KOPT-K1 (cell line): Measurements from ENCODE around the gene AGO3.

Experiments
- H3K27ac ChIP-seq: fragments of 200-600 bp; sonication (generic); 2 replicates; pipeline ENCODE4 v1.5.1; 2016; ENCODE audit warnings: antibody characterized with exemption, mild to moderate bottlenecking, low read depth, low read length; ENCODE audit not compliant: poor library complexity, severe bottlenecking
- H3K36me3 ChIP-seq: fragments of 200-600 bp; sonication (generic); 2 replicates; pipeline ENCODE4 v1.5.1; 2017; ENCODE audit warnings: antibody characterized with exemption, mild to moderate bottlenecking, low read length, moderate library complexity; ENCODE audit not compliant: insufficient read depth
- H3K9me3 ChIP-seq: fragments of 200-600 bp; sonication (generic); 2 replicates; pipeline ENCODE4 v1.5.1; 2017; ENCODE audit warnings: antibody characterized with exemption, low read length, mild to moderate bottlenecking; ENCODE audit not compliant: insufficient read depth, poor library complexity, severe bottlenecking

The AGO3 gene

DNA sequence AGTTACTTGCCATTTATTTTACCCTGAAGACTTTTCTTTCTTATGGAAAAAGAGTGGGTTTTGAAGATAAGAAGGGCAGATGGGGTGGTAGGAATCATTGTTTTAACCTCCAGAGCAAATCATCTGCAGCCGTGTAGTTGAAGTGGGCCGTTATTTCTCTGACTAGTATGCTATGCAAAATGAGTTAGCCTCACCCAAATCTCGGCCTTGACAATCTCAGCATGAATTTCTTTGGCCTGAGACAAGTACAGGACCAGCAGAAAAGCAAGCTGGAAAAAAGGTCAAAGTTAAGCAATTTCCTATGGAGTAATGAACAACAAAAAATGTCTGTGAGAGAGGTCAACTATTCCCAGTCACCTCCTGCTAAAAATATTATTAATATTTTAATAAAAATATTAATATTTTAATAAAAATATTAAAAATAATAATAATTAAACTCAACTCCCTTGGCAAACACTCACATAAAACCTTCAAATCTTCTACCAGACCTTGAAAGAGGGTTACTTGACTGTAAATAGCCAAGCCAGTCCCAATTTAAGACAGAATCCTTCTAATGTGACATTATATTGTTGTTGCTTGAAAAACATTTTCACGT, 146.2 kb downstream of the AGO3 start:
- H3K36me3 ChIP-seq: no peaks in the 10 kb centered on the region
- no peak overlapping the region for H3K27ac ChIP-seq
- no peaks in the 10 kb centered on the region for H3K9me3 ChIP-seq

DNA sequence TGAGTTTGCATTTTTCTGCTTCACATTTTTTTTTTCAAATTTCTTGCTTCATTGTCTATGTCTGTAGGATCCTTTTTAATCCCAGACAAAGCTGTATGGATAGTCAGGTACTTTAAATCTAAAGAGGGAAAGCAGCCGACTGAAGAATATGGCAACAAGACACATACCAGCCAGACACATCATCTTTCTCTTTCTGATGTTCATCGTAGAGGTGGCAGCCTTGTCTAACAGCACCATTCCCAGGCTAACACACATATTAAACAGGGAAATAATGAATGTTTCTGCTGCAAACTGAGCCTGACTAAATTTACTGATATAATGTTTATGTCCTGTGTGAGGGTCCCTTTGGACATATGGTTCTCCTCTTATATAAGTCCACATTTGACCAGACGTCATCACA, 149.3 kb downstream of the AGO3 start:
- no peaks in the 10 kb centered on the region for H3K36me3 ChIP-seq
- H3K27ac ChIP-seq: no peak overlapping the region
- no peaks in the 10 kb centered on the region for H3K9me3 ChIP-seq

DNA sequence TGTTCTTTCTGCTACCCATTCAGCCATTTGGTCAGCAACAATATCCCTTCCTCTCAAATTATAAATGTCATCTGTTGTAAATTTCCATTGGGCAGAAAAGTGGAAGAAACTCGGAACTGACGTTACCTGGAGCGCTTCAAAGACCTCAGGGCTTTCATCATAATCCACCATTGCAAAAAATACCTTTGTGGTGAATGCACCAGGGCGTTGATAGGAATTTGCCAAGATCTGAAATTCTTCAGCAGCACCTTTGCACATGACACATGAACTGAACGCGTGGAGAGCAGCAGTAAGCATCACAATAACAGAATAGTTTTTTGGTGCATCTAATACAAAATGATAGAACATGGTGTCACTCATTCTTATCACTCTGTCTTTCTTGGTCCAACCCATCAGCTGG, 149.9 kb downstream of the AGO3 start:
- no peaks in the 10 kb centered on the region for H3K9me3 ChIP-seq
- no peaks in the 10 kb centered on the region for H3K36me3 ChIP-seq
- no peak overlapping the region for H3K27ac ChIP-seq

DNA sequence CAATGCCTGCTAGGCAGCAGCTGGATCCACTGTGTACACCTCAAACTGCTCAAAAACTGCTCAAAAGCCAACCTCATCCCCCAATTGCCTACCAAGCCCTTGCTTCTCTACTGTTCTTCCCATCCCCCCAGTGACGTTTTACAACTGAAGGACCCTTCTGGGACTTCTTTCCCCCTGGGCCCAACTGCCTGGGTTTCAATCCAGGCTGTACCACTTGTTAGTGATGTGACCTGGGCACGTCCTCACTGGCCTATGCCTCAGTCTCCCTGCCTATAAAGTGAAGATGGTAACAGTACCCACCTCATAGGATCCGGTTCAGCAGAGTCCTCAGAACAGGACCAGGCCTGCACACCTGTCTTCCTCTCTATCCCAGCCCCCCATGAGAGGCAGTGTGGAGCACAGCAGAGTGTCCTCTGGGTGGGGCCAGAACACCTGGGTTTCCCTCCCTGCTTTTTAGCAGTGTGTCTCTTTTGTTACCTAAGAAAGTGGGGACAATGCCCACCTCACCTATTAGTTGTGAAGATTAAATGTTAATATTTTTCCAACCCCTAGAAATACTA, 151.1 kb downstream of the AGO3 start:
- no peak overlapping the region for H3K27ac ChIP-seq
- H3K9me3 ChIP-seq: no peaks in the 10 kb centered on the region
- H3K36me3 ChIP-seq: no peaks in the 10 kb centered on the region

DNA sequence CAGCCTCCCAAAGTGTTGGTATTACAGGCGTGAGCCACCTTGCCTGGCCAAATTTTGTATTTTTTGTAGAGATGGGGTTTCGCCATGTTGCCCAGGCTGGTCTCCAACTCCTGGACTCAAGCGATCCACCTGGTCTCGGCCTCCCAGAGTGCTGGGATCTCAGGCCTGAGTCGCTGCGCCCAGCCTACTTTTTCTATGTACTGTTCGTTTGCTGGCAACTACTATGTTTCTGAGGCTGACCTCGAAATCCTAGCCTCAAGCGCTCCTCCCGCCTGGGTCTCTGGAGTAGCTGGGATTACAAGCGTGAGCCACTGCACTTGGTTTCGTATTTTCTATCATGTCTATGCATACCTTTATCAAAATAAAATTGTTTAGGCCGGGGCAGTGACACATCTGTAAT, 152.3 kb downstream of the AGO3 start:
- Histone ChIP-seq H3K27ac (no peak overlapping the region), H3K36me3 (no peaks in the 10 kb centered on the region), H3K9me3 (no peaks in the 10 kb centered on the region)

DNA sequence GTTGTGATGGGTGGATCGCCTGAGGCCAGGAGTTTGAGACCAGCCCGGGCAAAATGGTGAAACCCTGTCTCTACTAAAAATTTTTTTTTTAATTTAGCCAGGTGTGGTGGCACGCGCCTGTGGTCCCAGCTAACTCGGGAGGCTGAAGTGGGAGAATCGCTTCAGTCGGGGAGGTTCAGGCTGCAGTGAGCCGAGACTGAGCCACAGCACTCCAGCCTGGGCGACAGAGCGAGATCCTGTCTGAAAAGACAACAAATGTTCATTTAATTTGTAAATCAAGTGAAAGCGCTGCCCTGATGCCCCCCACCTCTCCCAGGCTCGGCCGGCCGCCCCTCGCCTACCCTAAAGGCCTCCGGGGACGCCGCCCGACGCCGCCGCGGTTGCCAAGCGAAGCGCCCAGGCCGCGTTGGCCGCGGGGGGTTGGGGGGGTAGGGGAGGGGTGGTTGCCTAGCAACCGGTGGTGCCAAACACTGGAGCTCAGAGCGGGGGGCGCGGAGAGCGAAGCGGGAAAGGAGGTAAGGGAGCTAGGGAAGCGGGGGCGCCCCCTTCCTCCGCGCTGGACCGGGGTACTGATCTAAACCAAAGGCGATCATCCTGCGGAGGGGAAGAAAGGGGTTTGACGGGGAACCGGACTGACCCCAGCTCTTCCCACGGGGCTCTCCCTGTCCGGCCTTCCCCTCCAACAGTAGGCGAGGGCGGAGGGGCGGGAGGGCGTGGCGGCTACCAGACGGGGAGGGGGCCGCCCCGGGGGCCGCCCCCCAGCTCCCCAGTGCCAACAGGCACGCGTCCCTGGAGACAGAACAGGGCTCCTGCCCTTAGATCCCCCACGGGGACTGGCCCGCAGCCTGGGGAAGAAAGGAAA, 153.0 kb downstream of the AGO3 start, which contains the start of gene TEKT2:
TEKT2 (plus strand) TSS at position 460 of the 862 bp plus-strand sequence. CDS start 828 bp downstream, outside the sequence.
- H3K9me3 ChIP-seq: no peaks in the 10 kb centered on the region
- H3K36me3 ChIP-seq: no peaks in the 10 kb centered on the region
- no peak within 1 kb of the TSS for H3K27ac ChIP-seq

DNA sequence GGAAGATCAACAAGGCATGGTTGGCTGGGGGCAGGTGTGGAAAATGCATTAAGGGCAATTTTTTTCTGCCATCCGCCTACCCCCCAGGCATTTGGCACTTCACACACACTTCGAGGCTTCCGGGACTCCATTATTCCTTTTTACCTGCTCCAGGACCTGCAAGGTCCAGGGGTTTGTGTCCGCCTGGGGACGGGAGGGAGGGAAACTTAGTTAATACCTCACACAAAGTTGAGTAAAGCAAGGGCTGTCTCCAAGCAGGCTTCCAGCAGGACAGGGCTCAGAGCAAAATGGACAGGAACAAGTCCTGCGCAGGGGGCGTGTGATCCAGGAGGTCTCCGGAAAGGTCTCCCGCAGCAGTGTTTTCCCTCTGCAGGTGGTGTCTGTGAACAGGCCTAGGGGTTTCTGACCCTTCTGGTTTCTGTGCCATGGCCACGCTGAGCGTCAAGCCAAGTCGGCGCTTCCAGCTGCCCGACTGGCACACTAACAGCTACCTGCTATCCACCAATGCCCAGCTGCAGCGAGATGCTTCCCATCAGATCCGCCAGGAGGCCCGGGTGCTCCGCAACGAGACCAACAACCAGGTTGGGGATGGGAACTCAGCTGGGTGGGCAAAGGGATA, 153.7 kb downstream of the AGO3 start:
- no peaks in the 10 kb centered on the region for H3K9me3 ChIP-seq
- no peak overlapping the region for H3K27ac ChIP-seq
- H3K36me3 ChIP-seq: no peaks in the 10 kb centered on the region

DNA sequence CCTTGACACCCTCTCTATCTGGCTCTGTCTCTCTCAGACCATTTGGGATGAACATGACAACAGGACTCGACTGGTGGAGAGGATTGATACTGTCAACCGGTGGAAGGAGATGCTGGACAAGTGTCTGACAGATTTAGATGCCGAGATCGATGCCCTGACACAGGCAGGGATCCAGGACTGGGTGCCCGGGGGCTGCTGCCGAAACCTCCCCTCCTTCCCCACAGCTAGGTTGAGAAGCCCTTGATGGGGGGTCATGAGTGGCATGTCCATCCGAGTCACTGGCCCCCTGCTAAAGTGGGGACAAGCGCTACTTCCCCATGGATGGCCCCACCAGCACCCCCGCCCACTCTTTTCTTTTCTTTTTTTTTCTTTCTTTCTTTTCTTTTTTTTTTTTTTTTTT, 154.2 kb downstream of the AGO3 start:
- Histone ChIP-seq H3K9me3 (no peaks in the 10 kb centered on the region), H3K27ac (no peak overlapping the region), H3K36me3 (no peaks in the 10 kb centered on the region)

DNA sequence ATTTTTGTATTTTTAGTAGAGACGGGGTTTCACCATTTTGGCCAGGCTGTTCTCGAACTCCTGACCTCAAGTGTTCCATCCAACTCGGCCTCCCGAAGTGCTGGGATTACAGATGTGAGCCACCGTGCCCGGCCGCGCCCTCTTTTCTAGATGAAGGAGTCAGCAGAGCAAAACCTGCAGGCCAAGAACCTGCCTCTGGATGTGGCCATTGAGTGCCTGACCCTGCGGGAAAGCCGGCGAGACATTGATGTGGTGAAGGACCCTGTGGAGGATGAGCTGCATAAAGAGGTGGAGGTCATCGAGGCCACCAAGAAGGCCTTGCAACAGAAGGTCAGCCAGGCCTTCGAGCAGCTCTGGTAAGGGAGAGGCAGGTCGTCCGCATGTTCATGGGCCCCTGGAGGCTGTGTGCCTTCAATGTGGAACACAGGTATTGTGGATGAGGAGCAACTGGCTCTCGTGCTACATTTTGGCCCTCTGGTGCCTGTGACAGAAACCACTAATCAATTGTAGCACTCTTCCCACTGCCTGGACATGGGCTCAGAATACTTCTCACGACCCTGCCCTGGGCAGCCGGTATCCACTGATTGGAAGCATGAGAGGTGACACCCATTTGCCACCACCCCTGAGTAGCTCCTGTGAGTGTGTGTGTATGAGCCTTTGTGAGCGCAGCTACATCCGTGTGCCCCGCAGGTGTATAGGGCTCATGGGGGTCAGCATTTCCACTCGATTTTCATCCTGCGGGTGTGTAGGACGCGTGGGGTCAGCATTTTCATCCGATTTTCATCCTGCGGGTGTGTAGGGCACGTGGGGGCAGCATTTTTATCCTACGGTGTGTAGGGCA, 155.0 kb downstream of the AGO3 start:
- Histone ChIP-seq H3K9me3 (no peaks in the 10 kb centered on the region), H3K36me3 (peaks cover 2% of the 10 kb centered on the region), H3K27ac (no peak overlapping the region)

DNA sequence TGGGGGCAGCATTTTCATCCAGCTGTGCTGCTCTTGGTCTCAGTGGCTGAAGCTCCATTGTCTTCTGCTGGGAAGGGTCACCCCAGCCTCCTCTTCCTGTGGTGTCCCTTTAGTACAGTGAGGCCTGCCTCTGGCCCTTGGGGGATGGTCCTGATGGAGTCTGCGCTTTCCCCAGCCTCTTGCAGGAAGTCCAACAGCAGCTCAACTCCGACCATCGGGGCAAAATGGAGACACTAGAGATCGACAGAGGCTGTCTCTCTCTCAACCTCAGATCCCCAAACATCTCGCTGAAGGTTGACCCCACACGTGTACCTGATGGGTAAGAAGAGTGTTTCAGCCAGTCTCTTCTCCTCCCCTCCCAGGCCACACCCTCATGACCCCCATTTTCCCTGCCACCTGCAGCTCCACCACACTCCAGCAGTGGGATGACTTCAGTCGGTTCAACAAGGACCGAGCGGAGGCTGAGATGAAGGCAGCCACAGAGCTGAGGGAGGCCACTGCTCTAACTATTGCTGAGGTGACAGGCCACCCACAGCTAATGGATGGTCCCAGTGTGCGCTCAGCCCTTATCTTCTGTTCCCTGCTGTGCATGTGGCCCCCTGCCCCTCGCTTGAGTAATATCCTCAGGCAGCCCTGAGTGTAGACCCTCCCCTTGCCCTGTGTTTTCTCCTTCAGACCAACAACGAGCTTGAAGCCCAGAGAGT, 155.8 kb downstream of the AGO3 start:
- Histone ChIP-seq H3K27ac (no peak overlapping the region), H3K9me3 (no peaks in the 10 kb centered on the region), H3K36me3 (peaks cover 10% of the 10 kb centered on the region)

DNA sequence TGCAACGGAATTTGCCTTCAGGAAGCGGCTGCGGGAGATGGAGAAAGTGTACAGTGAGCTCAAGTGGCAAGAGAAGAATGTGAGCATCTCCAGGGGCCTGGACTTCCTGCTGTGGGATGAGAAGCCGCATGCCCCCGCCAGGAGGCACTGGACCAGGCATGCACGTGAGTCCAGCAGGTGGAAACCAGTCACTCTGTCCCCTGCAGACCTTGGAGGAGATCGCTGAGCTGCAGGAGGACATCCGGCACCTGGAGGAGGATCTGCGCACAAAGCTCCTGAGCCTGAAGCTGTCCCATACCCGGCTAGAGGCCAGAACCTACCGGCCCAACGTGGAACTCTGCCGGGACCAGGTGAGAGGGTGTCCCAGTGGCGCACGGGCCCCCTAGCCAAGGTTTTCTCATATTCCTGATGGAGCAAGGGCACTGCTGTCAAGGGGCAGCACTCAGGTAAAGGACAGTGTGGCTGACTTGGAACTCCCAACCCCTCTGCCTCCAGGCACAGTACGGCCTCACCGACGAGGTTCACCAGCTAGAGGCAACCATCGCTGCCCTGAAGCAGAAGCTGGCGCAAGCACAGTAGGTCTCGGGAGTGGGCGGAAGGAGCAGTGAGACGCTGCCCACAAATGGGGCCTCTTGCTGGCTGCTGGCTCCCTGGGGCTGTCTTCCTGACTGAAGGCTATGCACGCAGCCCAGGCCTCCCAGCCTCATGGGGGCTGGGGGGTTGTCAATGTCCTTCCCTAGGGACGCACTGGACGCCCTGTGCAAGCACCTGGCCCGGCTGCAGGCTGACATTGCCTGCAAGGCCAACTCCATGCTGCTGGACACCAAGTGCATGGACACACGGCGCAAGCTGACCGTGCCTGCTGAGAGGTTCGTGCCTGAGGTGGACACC, 156.6 kb downstream of the AGO3 start:
- Histone ChIP-seq H3K36me3 (peaks cover 18% of the 10 kb centered on the region), H3K27ac (peak overlapping the region; percentile 75), H3K9me3 (no peaks in the 10 kb centered on the region)

DNA sequence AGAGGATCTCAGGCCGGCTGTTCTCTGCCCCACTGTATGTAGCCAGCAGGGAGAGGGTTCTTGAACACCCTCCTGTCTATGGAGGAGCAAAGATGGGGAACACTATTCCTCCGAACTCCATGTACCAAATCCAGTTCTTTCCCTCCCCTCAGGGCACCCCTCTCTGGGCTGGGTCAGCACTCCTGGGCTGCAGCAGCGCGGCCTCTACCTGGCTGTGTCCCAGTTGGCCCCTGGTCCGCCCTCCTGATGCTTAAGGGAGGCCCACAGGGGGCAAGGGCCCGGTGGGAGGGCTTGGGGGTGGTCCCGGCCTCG, 157.3 kb downstream of the AGO3 start:
- Histone ChIP-seq H3K36me3 (peaks cover 25% of the 10 kb centered on the region), H3K27ac (peak overlapping the region; percentile 75)

DNA sequence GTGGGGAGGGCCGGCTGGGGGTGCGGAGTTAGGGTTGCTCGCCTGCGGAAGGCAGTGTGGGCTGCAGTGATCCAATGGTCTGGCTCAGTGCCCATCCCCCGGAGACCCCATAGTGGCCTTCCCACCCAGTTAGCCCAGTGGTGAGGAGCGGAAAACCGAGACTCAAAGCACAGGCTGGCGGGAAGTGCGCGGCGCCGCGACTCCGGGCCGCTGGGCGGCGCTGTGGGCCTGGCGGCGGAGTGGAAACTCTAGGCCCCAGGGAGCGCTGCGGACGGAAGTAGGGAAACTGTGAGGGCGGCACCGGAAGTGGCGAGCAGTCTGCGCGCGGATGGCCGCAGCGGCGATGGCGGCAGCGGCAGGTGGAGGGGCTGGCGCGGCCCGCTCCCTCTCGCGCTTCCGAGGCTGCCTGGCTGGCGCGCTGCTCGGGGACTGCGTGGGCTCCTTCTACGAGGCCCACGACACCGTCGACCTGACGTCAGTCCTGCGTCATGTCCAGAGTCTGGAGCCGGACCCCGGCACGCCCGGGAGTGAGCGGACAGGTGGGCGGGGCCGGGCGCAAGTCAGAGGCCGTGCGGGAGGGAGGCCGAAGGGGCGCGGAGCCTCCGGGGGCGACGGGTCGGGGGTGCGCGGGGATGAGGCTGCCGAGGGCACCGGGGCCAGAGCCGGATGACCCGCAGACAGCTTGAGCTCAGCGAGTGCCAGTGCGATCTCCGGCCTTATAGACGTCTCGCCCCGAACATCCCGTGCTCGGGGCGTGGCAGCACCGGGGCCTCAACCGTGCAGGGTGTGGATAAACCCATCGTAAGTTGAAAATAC, 157.9 kb downstream of the AGO3 start, which contains the start of gene ADPRS:
ADPRS (plus strand) TSS at position 316 of the 816 bp plus-strand sequence; CDS start at position 329, 13 bp downstream.
- Histone ChIP-seq H3K9me3 (no peaks in the 10 kb centered on the region), H3K27ac (peak within 1 kb of the TSS; percentile 75), H3K36me3 (peaks cover 31% of the 10 kb centered on the region)

More for the DNA sequence above, 157.3 kb downstream of the AGO3 start:
- no peaks in the 10 kb centered on the region for H3K9me3 ChIP-seq
